Stimulated activated naive CD8-positive, alpha-beta T cell treated with anti-CD3 and anti-CD28 coated beads, Interleukin-15, Interleukin-2, amounts not matched to agents 100 U/mL and 50 U/mL, for 24 hours (primary cell): ENCODE data around the gene REEP3.

ENCODE experiments used
- ATAC-seq: fragments of 150-1000 bp; cut with Tn5 transposase; one replicate; pipeline ENCODE4 v1.10.0; 2021
- DNase-seq: peaks from one replicate; pipeline ENCODE4 v3.0.0; 2021

REEP3 gene

DNA sequence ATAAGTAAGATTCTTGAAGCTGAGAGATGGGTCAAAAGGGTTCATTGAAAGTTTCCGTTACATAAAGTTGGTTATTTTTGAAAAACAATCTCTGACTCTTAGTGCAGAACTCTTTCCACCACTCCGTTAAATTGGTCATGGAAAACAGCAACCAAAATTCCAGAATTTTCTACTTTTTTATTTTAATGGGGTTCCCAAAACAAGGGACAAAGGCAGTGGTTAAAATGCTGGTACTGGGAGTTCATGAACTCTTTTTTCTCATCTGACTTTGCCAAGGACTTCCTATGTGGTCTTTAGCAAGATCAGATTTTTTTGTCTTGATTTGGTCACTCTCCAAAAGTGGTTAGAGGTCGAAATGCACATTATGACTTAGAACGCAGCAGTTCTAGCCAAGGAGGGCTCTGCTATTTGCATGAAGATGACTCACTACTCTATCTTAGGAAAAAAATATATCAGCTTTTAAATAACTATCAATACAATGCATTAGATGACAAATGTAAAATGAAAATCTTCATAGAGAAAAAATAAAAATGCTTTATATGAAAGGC is 145.7 kb downstream of the REEP3 start:
- peak; percentile 52 for ATAC-seq
- no peak for DNase-seq

GRCh38 chr10:63667596-63668480 is 146.6 kb downstream of the REEP3 start:
- DNase-seq (no peak), ATAC-seq (no peak)

- DNase-seq: no peak
Measured at GRCh38 chr10:63670291-63670898, 149.2 kb downstream of the REEP3 start.

DNA sequence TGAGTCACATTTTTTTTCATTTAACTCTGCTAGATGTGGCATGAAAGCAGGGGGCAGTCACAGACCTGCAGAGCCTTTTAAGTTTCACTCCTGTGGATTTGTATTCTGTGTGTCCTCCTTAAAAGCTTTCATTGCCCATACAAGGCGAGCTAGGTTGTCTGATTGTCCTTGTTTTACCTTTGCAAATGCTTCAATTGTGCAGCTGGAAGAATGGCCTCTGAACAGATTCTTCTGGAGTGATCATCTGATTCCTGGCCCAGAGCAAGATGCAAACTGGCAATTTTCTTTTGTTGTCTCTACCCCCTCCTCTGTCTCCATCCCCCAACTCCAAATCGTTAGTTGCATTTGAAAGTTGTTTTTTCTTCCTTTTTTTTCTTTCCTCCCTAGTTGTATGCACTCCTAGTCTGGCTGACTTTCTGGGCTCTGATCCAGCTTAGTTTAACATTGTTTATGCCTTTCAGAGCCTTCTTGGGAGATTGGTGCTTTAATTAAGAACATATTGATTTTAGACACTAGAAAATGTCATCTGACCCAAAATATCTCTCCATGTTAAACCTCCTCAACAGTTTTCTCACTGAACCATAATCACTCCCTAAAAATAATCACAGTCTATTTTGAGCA is 150.2 kb downstream of the REEP3 start:
- ATAC-seq (no peak), DNase-seq (no peak)

More at GRCh38 chr10:63670291-63670898, 149.2 kb downstream of the REEP3 start:
- ATAC-seq: peak; percentile 36

DNA sequence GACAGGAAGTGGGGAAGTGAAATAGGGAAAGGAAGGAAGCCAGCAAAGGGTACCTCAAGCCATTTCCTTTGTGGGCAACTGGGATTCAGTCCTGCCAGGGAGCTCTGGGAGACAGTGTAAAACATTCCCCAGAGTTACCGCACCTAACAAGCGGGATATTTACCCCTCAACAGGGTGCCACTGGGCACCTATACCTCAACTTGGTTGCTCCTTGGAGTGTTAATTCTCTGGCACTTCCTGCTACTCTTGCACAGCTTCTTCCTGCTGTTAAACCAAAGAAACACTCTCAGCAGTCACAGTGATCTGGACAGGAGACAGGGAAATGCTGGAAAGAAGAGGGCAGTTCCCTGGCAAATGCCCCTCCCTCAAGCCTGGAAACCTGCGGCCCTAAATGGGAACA is 151.3 kb downstream of the REEP3 start:
- no peak for ATAC-seq

DNA sequence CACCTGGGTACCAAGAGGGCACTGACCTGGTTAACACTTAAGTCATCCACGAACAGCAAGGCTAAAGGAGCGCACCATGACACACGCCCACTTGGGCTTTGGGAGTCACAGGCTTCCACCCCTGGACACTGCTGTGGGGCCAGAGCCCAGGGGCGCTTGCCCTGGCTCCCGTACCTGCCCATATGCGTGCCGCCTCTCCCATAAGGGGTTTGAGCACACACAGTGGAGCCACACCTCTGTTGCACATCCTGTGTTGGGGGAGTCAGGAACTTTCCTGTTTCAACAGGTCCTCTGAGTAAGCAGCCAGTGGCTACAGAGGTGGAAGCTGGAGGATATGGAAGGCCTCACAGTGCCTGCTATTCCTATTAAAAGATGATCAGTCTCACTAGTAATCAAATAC is 152.0 kb downstream of the REEP3 start:
- ATAC-seq: no peak
- no peak for DNase-seq

More for the DNA sequence above, 151.3 kb downstream of the REEP3 start:
- DNase-seq: no peak

DNA sequence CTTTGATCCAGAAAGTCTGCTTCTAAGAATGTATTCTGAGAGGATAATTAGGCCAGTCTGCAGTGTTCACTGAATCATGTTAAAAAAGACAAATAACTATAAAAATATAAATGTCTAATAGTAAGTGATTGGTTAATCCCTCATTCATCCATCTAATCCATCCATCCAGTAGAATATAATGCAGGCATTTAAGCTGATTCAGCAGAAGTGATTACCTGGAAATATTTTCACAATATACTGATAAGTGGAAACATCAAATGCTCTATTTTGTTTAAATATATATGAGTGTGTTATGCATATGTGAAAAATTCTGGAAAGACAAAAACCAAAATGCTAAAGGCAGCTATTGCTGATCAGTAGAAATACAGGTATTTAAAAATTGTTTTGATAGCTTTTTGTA is 152.6 kb downstream of the REEP3 start:
- ATAC-seq: no peak

More for the DNA sequence above, 152.6 kb downstream of the REEP3 start:
- DNase-seq: no peak
